Activated T-cell treated with anti-CD3 and anti-CD28 coated beads, Interleukin-2, amount 50 U/mL, for 24 hours (primary cell): Measurements from ENCODE around the gene DRD4.

Experiments
- DNase-seq: peaks from one replicate; pipeline ENCODE4 v3.0.0-alpha.2; 2020
- H3K27ac Mint-ChIP-seq: 2 replicates; pipeline ENCODE4 v1.8.0; 2020; ENCODE audit warnings: mild to moderate bottlenecking, mixed read lengths
- H3K27me3 Mint-ChIP-seq: 2 replicates; pipeline ENCODE4 v1.8.0; 2020; ENCODE audit warnings: mixed read lengths
- H3K36me3 Mint-ChIP-seq: 2 replicates; pipeline ENCODE4 v1.8.0; 2020; ENCODE audit warnings: low read depth, mixed read lengths
- H3K4me1 Mint-ChIP-seq: 2 replicates; pipeline ENCODE4 v1.8.0; 2020; ENCODE audit warnings: low read depth, mixed read lengths
- H3K4me3 Mint-ChIP-seq: 2 replicates; pipeline ENCODE4 v1.8.0; 2020; ENCODE audit warnings: mild to moderate bottlenecking, moderate library complexity, mixed read lengths
- H3K9me3 Mint-ChIP-seq: 2 replicates; pipeline ENCODE4 v1.8.0; 2020; ENCODE audit warnings: mixed read lengths

DRD4 gene

GRCh38 chr11:636511-637332 lies at the start of gene DRD4:
Gene DRD4 (plus strand): TSS chr11:637269. CDS start chr11:637305, 36 bp downstream.
- Mint-ChIP-seq H3K4me3 (peak within 1 kb of the TSS; percentile 29), H3K9me3 (no peaks in the 10 kb centered on the region), H3K36me3 (peaks cover under 1% of the 10 kb centered on the region), H3K27me3 (peaks cover 49% of the 10 kb centered on the region), H3K4me1 (peaks cover 19% of the 10 kb centered on the region), H3K27ac (peak within 1 kb of the TSS; percentile 66)
- no peak for DNase-seq

GRCh38 chr11:587546-587945 lies 49.5 kb upstream of the DRD4 start:
- Mint-ChIP-seq H3K36me3 (peaks cover 84% of the 10 kb centered on the region), H3K9me3 (no peaks in the 10 kb centered on the region), H3K4me1 (peaks cover 31% of the 10 kb centered on the region), H3K27me3 (no peaks in the 10 kb centered on the region), H3K4me3 (peak overlapping the region; percentile 61), H3K27ac (peak overlapping the region; percentile 96)
- DNase-seq, result no peak

GRCh38 chr11:587978-588380 lies 49.1 kb upstream of the DRD4 start:
- Mint-ChIP-seq H3K4me1 (peaks cover 31% of the 10 kb centered on the region), H3K27ac (peak overlapping the region; percentile 96), H3K27me3 (no peaks in the 10 kb centered on the region), H3K36me3 (peaks cover 85% of the 10 kb centered on the region), H3K4me3 (peak overlapping the region; percentile 61), H3K9me3 (no peaks in the 10 kb centered on the region)
- peak; percentile 81 for DNase-seq

GRCh38 chr11:589798-590197 lies 47.3 kb upstream of the DRD4 start:
- no peak for DNase-seq
- H3K4me1 Mint-ChIP-seq, result peaks cover 35% of the 10 kb centered on the region
- H3K27me3 Mint-ChIP-seq, result no peaks in the 10 kb centered on the region
- peak overlapping the region; percentile 61 for H3K27ac Mint-ChIP-seq
- no peak overlapping the region for H3K4me3 Mint-ChIP-seq
- H3K36me3 Mint-ChIP-seq, result peaks cover 88% of the 10 kb centered on the region
- no peaks in the 10 kb centered on the region for H3K9me3 Mint-ChIP-seq

- H3K27me3 Mint-ChIP-seq, result no peaks in the 10 kb centered on the region
- no peak for DNase-seq
- no peak overlapping the region for H3K4me3 Mint-ChIP-seq
- peaks cover 38% of the 10 kb centered on the region for H3K4me1 Mint-ChIP-seq
- H3K36me3 Mint-ChIP-seq, result peaks cover 99% of the 10 kb centered on the region
- no peaks in the 10 kb centered on the region for H3K9me3 Mint-ChIP-seq
- H3K27ac Mint-ChIP-seq, result no peak overlapping the region
These were observed 46.1 kb upstream of the DRD4 start for GRCh38 chr11:590997-591396.

GRCh38 chr11:592501-592900 lies 44.6 kb upstream of the DRD4 start:
- Mint-ChIP-seq H3K4me3 (no peak overlapping the region), H3K4me1 (peaks cover 29% of the 10 kb centered on the region)

GRCh38 chr11:592918-593317 lies 44.2 kb upstream of the DRD4 start:
- no peaks in the 10 kb centered on the region for H3K9me3 Mint-ChIP-seq
- no peaks in the 10 kb centered on the region for H3K27me3 Mint-ChIP-seq
- H3K27ac Mint-ChIP-seq, result no peak overlapping the region
- no peak for DNase-seq
- H3K36me3 Mint-ChIP-seq, result peaks cover 97% of the 10 kb centered on the region
- peaks cover 25% of the 10 kb centered on the region for H3K4me1 Mint-ChIP-seq
- no peak overlapping the region for H3K4me3 Mint-ChIP-seq

More at GRCh38 chr11:592501-592900, 44.6 kb upstream of the DRD4 start:
- Mint-ChIP-seq H3K27me3 (no peaks in the 10 kb centered on the region), H3K9me3 (no peaks in the 10 kb centered on the region), H3K36me3 (peaks cover 98% of the 10 kb centered on the region), H3K27ac (no peak overlapping the region)
- DNase-seq, result no peak

GRCh38 chr11:593347-593746 lies 43.7 kb upstream of the DRD4 start:
- Mint-ChIP-seq H3K36me3 (peaks cover 97% of the 10 kb centered on the region), H3K27me3 (no peaks in the 10 kb centered on the region), H3K27ac (no peak overlapping the region), H3K9me3 (no peaks in the 10 kb centered on the region), H3K4me3 (no peak overlapping the region), H3K4me1 (peaks cover 21% of the 10 kb centered on the region)
- no peak for DNase-seq

GRCh38 chr11:595400-595799 lies 41.7 kb upstream of the DRD4 start:
- no peaks in the 10 kb centered on the region for H3K27me3 Mint-ChIP-seq
- H3K9me3 Mint-ChIP-seq, result no peaks in the 10 kb centered on the region
- H3K36me3 Mint-ChIP-seq, result peaks cover 96% of the 10 kb centered on the region
- no peak overlapping the region for H3K4me3 Mint-ChIP-seq
- H3K4me1 Mint-ChIP-seq, result peaks cover 16% of the 10 kb centered on the region
- no peak for DNase-seq
- H3K27ac Mint-ChIP-seq, result no peak overlapping the region

GRCh38 chr11:596374-596773 lies 40.7 kb upstream of the DRD4 start:
- H3K27ac Mint-ChIP-seq, result peak overlapping the region; percentile 74
- no peak for DNase-seq
- H3K4me3 Mint-ChIP-seq, result no peak overlapping the region
- peaks cover 91% of the 10 kb centered on the region for H3K36me3 Mint-ChIP-seq
- no peaks in the 10 kb centered on the region for H3K9me3 Mint-ChIP-seq
- H3K27me3 Mint-ChIP-seq, result no peaks in the 10 kb centered on the region
- H3K4me1 Mint-ChIP-seq, result peaks cover 16% of the 10 kb centered on the region

GRCh38 chr11:597166-597725 lies 39.8 kb upstream of the DRD4 start:
- H3K9me3 Mint-ChIP-seq, result no peaks in the 10 kb centered on the region
- peaks cover 91% of the 10 kb centered on the region for H3K36me3 Mint-ChIP-seq
- peaks cover 16% of the 10 kb centered on the region for H3K4me1 Mint-ChIP-seq
- no peak overlapping the region for H3K4me3 Mint-ChIP-seq
- peak overlapping the region; percentile 50 for H3K27ac Mint-ChIP-seq
- DNase-seq, result no peak
- H3K27me3 Mint-ChIP-seq, result no peaks in the 10 kb centered on the region

GRCh38 chr11:598005-598680 lies 38.9 kb upstream of the DRD4 start:
- no peak for DNase-seq
- H3K36me3 Mint-ChIP-seq, result peaks cover 88% of the 10 kb centered on the region
- H3K4me1 Mint-ChIP-seq, result peaks cover 16% of the 10 kb centered on the region
- H3K27ac Mint-ChIP-seq, result no peak overlapping the region
- H3K4me3 Mint-ChIP-seq, result no peak overlapping the region
- H3K27me3 Mint-ChIP-seq, result no peaks in the 10 kb centered on the region
- H3K9me3 Mint-ChIP-seq, result no peaks in the 10 kb centered on the region

- no peak for DNase-seq
- H3K4me3 Mint-ChIP-seq, result no peak overlapping the region
- no peaks in the 10 kb centered on the region for H3K27me3 Mint-ChIP-seq
- no peaks in the 10 kb centered on the region for H3K4me1 Mint-ChIP-seq
- H3K27ac Mint-ChIP-seq, result no peak overlapping the region
- H3K9me3 Mint-ChIP-seq, result no peaks in the 10 kb centered on the region
- H3K36me3 Mint-ChIP-seq, result peaks cover 83% of the 10 kb centered on the region
These were observed 35.4 kb upstream of the DRD4 start for GRCh38 chr11:601573-602245.

GRCh38 chr11:603154-603553 lies 33.9 kb upstream of the DRD4 start:
- Mint-ChIP-seq H3K4me3 (no peak overlapping the region), H3K27ac (no peak overlapping the region), H3K9me3 (no peaks in the 10 kb centered on the region), H3K27me3 (no peaks in the 10 kb centered on the region), H3K36me3 (peaks cover 83% of the 10 kb centered on the region), H3K4me1 (no peaks in the 10 kb centered on the region)
- no peak for DNase-seq
